Measurements from ENCODE around the gene E2F3. TPM values are rescaled to one million over a fixed set of nuclear protein-coding genes. Genes with fewer than 3 reads are reported as not detected.

The E2F3 gene
- polyA plus RNA-seq, 5 donors = 12.2 to 15.4 (median 13.1) TPM

GRCh38 chr6:20402092-20402341, 338 bp downstream of the E2F3 start:
- no peak for DNase-seq

- DNase-seq = peak; percentile 43 to 49
Measured at GRCh38 chr6:20402342-20403069, 827 bp downstream of the E2F3 start.

- peak; percentile 75 to 78 for DNase-seq
Measured at GRCh38 chr6:20403070-20403765, 1.5 kb downstream of the E2F3 start.

- peak; percentile 38 to 41 for DNase-seq
Measured at GRCh38 chr6:20403766-20404640, 2.3 kb downstream of the E2F3 start.

- DNase-seq = peak; percentile 25 to 34
Measured at GRCh38 chr6:20404641-20405032, 3.0 kb downstream of the E2F3 start.

GRCh38 chr6:20408851-20409250, 7.2 kb downstream of the E2F3 start:
- no peak for DNase-seq

GRCh38 chr6:20409427-20409971, 7.8 kb downstream of the E2F3 start:
- no peak for DNase-seq

GRCh38 chr6:20411544-20411943, 9.9 kb downstream of the E2F3 start:
- no peak for DNase-seq

GRCh38 chr6:20411953-20412681, 10.4 kb downstream of the E2F3 start:
- DNase-seq = no peak

- no peak for DNase-seq
Measured at GRCh38 chr6:20412682-20413073, 11.0 kb downstream of the E2F3 start.

GRCh38 chr6:20413826-20414225, 12.1 kb downstream of the E2F3 start:
- no peak for DNase-seq

GRCh38 chr6:20414711-20415110, 13.0 kb downstream of the E2F3 start:
- DNase-seq = no peak

GRCh38 chr6:20415304-20415703, 13.6 kb downstream of the E2F3 start:
- no peak for DNase-seq

- DNase-seq = no peak
Measured at GRCh38 chr6:20415712-20416454, 14.2 kb downstream of the E2F3 start.

- no peak for DNase-seq
Measured at GRCh38 chr6:20416567-20417345, 15.1 kb downstream of the E2F3 start.

GRCh38 chr6:20417819-20418218, 16.1 kb downstream of the E2F3 start:
- DNase-seq = no peak

GRCh38 chr6:20426177-20427082, 24.8 kb downstream of the E2F3 start:
- DNase-seq = no peak

- no peak for DNase-seq
Measured at GRCh38 chr6:20427856-20428255, 26.2 kb downstream of the E2F3 start.

- DNase-seq = no peak
Measured at GRCh38 chr6:20432692-20433091, 31.0 kb downstream of the E2F3 start.

Data from right lung (tissue), 5 donors.